ENCODE measurements around the gene OAS1.

OAS1 gene

DNA sequence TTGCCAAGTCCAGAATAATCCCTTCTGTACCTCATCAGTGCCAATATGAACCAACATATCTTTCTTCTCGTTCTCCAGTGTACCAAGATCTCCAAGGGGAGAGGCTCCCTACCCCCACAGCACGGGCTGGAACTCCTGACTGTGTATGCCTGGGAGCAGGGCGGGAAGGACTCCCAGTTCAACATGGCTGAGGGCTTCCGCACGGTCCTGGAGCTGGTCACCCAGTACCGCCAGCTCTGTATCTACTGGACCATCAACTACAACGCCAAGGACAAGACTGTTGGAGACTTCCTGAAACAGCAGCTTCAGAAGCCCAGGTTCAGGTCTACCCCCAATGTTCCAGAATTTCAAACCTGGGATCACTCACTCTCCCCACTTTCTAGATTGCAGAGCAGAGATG lies 61.1 kb downstream of the OAS1 start:
- no peak for DNase-seq
